Coronary artery (tissue), 2 donors: ENCODE data around the gene CABCOCO1.

Experiments used
- DNase-seq: peaks from one replicate; pipeline ENCODE4 v3.0.0-alpha.2; 2017; ENCODE audit warnings: low spot score
- H3K27ac ChIP-seq, 2 donors: fragments of 200-600 bp; sonication (generic); one replicate each; pipeline ENCODE4 v1.5.1; 2016 to 2019
- H3K4me3 ChIP-seq: fragments of 200-600 bp; sonication (generic); 2 replicates; pipeline ENCODE4 v1.5.1; 2016; ENCODE audit warnings: mild to moderate bottlenecking, moderate library complexity
- CTCF ChIP-seq: fragments of 200-600 bp; sonication (generic); IDR thresholded peaks from one replicate; pipeline ENCODE4 v1.5.1; 2019; ENCODE audit warnings: antibody characterized with exemption

CABCOCO1 gene

GRCh38 chr10:61754587-61755550 lies 92.1 kb downstream of the CABCOCO1 start:
- no peak for TF ChIP-seq CTCF
- no peak overlapping the region for H3K27ac ChIP-seq
- no peak overlapping the region for H3K4me3 ChIP-seq
- DNase-seq, result no peak

DNA sequence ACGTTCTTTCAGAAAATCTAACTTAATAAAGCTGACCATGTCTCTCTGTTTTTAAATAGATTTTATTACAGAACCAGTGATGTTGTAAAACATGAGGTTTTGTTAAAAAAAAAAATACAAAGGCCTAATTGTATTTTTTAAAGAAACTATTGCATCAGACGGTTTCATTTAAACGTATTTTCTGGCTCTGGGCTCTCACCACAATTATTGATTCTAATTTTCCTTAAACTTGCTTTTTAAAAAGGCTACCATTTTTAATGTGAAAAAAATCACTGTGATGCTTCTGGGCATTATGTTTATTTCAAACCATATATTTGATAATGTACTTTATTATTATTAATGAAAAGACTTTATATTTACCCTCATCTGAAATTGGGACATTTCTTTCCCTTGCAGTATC lies 94.3 kb downstream of the CABCOCO1 start:
- Histone ChIP-seq H3K27ac (no peak overlapping the region), H3K4me3 (no peak overlapping the region)
- TF ChIP-seq CTCF, result no peak
- DNase-seq, result no peak

GRCh38 chr10:61757525-61758397 lies 95.0 kb downstream of the CABCOCO1 start:
- Histone ChIP-seq H3K4me3 (no peak overlapping the region), H3K27ac (no peak overlapping the region)
- DNase-seq, result no peak
- TF ChIP-seq CTCF, result no peak

GRCh38 chr10:61758433-61758832 lies 95.7 kb downstream of the CABCOCO1 start:
- TF ChIP-seq CTCF, result no peak
- H3K27ac ChIP-seq, result no peak overlapping the region

DNA sequence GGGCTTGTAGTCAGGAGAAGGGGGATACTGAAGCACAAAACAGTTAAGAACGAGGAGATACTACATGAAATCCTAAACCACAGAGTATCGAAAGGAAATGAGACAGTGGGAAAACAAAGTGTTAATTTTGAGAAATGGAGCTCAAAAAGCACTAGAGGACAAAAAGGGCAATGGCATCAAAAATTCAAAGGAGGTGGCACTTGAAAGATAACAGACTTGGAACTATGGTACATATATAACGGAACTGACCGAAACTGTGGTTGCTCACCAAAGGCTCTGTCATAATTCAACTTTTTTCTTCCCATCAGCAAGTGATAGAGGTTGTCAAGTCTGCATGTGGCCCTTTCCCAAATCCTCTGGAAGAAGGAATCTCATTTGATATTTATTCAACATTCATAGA lies 97.0 kb downstream of the CABCOCO1 start:
- DNase-seq, result no peak
- no peak overlapping the region for H3K27ac ChIP-seq
- no peak overlapping the region for H3K4me3 ChIP-seq
- no peak for TF ChIP-seq CTCF

More at GRCh38 chr10:61758433-61758832, 95.7 kb downstream of the CABCOCO1 start:
- no peak for DNase-seq
- no peak overlapping the region for H3K4me3 ChIP-seq

DNA sequence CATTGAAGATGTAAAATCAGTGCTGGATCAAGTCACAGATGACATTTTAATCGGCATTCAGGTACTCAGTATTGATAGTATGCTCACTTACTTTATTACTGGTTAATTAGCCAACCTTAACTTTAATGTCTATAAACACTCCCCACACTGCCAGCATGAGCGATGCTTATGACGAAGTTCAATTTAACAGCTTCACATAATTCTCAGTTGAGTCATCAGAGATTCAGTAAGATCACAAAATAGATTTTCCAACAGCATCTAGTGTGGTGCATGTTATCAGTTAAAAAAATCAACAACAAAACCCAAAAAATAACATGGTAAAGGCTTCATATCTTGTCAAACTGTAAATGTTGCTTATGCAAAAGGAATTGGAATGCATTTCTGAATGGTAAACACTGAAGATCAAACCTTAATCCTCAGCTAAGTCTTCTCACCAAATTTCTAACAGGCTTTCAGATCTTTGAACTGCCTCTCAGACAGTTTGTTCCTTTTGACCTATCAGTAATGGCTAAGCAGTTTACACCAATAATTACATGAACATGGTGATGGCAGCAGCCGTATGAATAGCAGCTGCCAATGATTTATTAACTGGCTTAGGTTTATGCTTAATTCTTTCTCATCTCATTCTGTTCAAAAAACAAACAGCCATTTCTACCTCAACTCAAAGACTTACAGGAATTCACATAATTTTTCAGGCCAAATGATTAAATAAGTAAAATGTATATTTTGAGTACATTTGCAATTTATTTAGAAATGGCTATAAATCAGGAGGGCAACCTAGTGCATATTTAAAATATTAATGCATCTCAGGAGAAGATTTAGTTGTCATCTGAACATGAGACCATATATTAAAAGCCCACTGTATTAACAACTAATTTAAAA lies 98.5 kb downstream of the CABCOCO1 start:
- no peak for TF ChIP-seq CTCF
- Histone ChIP-seq H3K27ac (no peak overlapping the region), H3K4me3 (no peak overlapping the region)
- no peak for DNase-seq
